GM23248 (cell line): ENCODE measurements around the gene GSTP1. TPM values are rescaled to one million over a fixed set of nuclear protein-coding genes. Genes with fewer than 3 reads are reported as not detected.

Experiments used
- DNase-seq: peaks from one replicate; pipeline ENCODE4 v3.0.0-alpha.2; 2015
- H2AFZ ChIP-seq: fragments of 200-600 bp; sonication (generic); 2 replicates; pipeline ENCODE4 v1.6.1; 2016; ENCODE audit warnings: antibody characterized with exemption
- H3F3A ChIP-seq: fragments of 200-600 bp; sonication (generic); 2 replicates; pipeline ENCODE4 v1.6.1; 2016; ENCODE audit warnings: mild to moderate bottlenecking, antibody characterized with exemption, mixed run types; ENCODE audit not compliant: insufficient read depth
- H3K27ac ChIP-seq: fragments of 200-600 bp; sonication (generic); 2 replicates; pipeline ENCODE4 v1.5.1; 2016; ENCODE audit warnings: mild to moderate bottlenecking
- H3K27me3 ChIP-seq: fragments of 200-600 bp; sonication (generic); replicated peaks from 2 replicates; pipeline ENCODE4 v1.6.1; 2016; ENCODE audit warnings: mild to moderate bottlenecking; ENCODE audit not compliant: insufficient read depth
- H3K36me3 ChIP-seq: fragments of 200-600 bp; sonication (generic); 2 replicates; pipeline ENCODE4 v1.6.1; 2016; ENCODE audit warnings: low read depth, mild to moderate bottlenecking
- H3K4me1 ChIP-seq: fragments of 200-600 bp; sonication (generic); 2 replicates; pipeline ENCODE4 v1.6.1; 2016; ENCODE audit warnings: mild to moderate bottlenecking; ENCODE audit not compliant: insufficient read depth
- H3K4me2 ChIP-seq: fragments of 200-600 bp; sonication (generic); one replicate; pipeline ENCODE4 v1.6.1; 2016; ENCODE audit warnings: mild to moderate bottlenecking; ENCODE audit not compliant: unreplicated experiment
- H3K4me3 ChIP-seq: fragments of 200-600 bp; sonication (generic); 2 replicates; pipeline ENCODE4 v1.5.1; 2016; ENCODE audit warnings: mild to moderate bottlenecking
- H3K79me2 ChIP-seq: fragments of 200-600 bp; sonication (generic); 2 replicates; pipeline ENCODE4 v1.6.1; 2016; ENCODE audit warnings: mild to moderate bottlenecking; ENCODE audit not compliant: insufficient read depth
- H3K9ac ChIP-seq: fragments of 200-600 bp; sonication (generic); 2 replicates; pipeline ENCODE4 v1.6.1; 2016; ENCODE audit warnings: mild to moderate bottlenecking
- H3K9me2 ChIP-seq: fragments of 200-600 bp; sonication (generic); 2 replicates; pipeline ENCODE4 v1.6.1; 2016; ENCODE audit warnings: mixed run types, mild to moderate bottlenecking, moderate library complexity; ENCODE audit not compliant: insufficient read depth
- H3K9me3 ChIP-seq: fragments of 200-600 bp; sonication (generic); one replicate; pipeline ENCODE4 v1.6.1; 2017; ENCODE audit warnings: low read depth
- H4K20me1 ChIP-seq: fragments of 200-600 bp; sonication (generic); 2 replicates; pipeline ENCODE4 v1.6.0; 2016; ENCODE audit not compliant: insufficient read depth
- EZH2 ChIP-seq: fragments of 200-600 bp; sonication (generic); IDR thresholded peaks from 2 replicates; pipeline ENCODE4 v1.6.1; 2018; ENCODE audit warnings: antibody characterized with exemption, mild to moderate bottlenecking; ENCODE audit not compliant: insufficient read depth, poor library complexity, severe bottlenecking
- EZH2phosphoT487 ChIP-seq: fragments of 200-600 bp; sonication (generic); IDR thresholded peaks from 2 replicates; pipeline ENCODE4 v1.6.1; 2018; ENCODE audit warnings: antibody characterized with exemption, moderate library complexity, mild to moderate bottlenecking, low read depth; ENCODE audit not compliant: insufficient read depth
- WGBS, 2 experiments: methylation state at CpG; one replicate each; pipeline ENCODE4 v1.1.6; 2015 to 2017; ENCODE audit warnings: low lambda C conversion rate in 2 of 2, low coverage in 1 of 2; ENCODE audit errors: missing lambda C conversion rate in 2 of 2; 5-methylcytosine and 5-hydroxymethylcytosine counted together
- in situ Hi-C: fragments of 300-500 bp; cut with MboI; formaldehyde crosslinking; loops from 2 replicates; pipeline ENCODE4 v1.15.0; 2020
- polyA plus RNA-seq: library from polyadenylated mRNA; unstranded; fragments of >200 nt; fragmentation: Nextera tagmentation; extraction: Ambion mirVana; gene quantifications from 2 replicates; pipeline ENCODE4 v1.2.1, GENCODE V29; 2016
- total RNA-seq: library from RNA; depleted of rRNA; stranded (reverse); fragments of >200 nt; shearing (Covaris generic); gene quantifications from 2 replicates; pipeline ENCODE4 v1.2.3, GENCODE V29; 2014

The GSTP1 gene
- total and polyA plus RNA-seq, 2 experiments from 2014 or later = 606 to 743 TPM

- Histone ChIP-seq H3F3A (no peaks in the 10 kb centered on the region), H3K27ac (no peak overlapping the region), H3K4me1 (no peaks in the 10 kb centered on the region), H4K20me1 (no peaks in the 10 kb centered on the region), H3K9me2 (no peaks in the 10 kb centered on the region), H3K9me3 (no peaks in the 10 kb centered on the region), H3K9ac (no peak overlapping the region), H3K4me3 (no peak overlapping the region), H3K79me2 (no peaks in the 10 kb centered on the region), H3K4me2 (no peak overlapping the region), H2AFZ (no peak overlapping the region), H3K36me3 (no peaks in the 10 kb centered on the region), H3K27me3 (no peaks in the 10 kb centered on the region; the same call in 1 of the 2 replicates)
- in situ Hi-C loops = no loop called here
- TF ChIP-seq EZH2 = no peak
- WGBS, 2 experiments = 62 to 71% methylated on average over 10 of the region's 10 CpGs
- DNase-seq = no peak
Observed at GRCh38 chr11:67538823-67539505, 44.6 kb upstream of the GSTP1 start.

DNA sequence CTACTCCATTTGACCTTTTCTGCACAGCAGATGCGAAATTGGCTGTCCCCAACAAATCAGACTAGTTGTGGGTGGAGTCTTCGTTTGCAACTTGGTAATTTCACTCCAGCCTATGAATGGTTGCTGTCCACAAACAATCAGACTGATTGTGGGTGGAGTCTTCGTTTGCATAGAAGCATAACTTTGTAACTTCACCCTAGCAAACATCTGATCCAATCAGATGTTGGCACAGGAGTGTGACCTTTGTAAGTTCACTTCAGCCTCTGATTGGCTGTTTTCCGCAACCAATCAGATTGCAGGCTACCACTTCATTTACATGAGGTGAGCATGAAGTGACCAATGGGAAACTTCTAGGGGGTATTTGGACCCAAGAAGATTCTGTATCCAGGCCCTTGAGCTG lies 44.1 kb upstream of the GSTP1 start:
- no peak overlapping the region for H3K4me2 ChIP-seq
- no peaks in the 10 kb centered on the region for H3K9me2 ChIP-seq
- no peak for DNase-seq
- 69 to 71% methylated on average over 4 of the region's 4 CpGs for WGBS, 2 experiments
- H2AFZ ChIP-seq = no peak overlapping the region
- H3K36me3 ChIP-seq = no peaks in the 10 kb centered on the region
- H3K9ac ChIP-seq = no peak overlapping the region
- no peaks in the 10 kb centered on the region for H3K79me2 ChIP-seq
- no peaks in the 10 kb centered on the region; the same call in 1 of the 2 replicates for H3K27me3 ChIP-seq
- H3K4me3 ChIP-seq = no peak overlapping the region
- in situ Hi-C loops = no loop called here
- H3K9me3 ChIP-seq = no peaks in the 10 kb centered on the region
- no peaks in the 10 kb centered on the region for H3K4me1 ChIP-seq
- TF ChIP-seq EZH2phosphoT487 (no peak), EZH2 (no peak)
- no peak overlapping the region for H3K27ac ChIP-seq
- no peaks in the 10 kb centered on the region for H3F3A ChIP-seq
- no peaks in the 10 kb centered on the region for H4K20me1 ChIP-seq

DNA sequence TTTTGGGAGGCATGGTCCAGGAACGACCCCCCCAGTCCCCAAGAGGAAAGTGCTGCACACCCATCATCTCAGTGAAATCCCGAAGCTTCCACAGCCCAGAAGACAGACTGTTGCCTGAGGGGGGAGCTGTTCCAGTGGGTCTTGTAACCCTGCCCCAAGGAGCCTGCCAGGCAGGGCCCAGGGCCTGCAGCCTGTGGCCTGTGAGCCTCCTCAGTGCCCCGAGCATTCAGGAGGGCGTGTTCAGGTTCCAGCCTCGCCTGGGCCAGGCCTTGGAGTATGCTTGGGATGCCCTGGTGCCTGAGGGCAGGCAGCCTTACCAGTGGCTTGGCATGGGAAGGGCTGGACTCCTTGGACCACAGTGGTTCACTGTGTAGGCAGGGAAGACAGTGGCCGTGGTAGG lies 42.4 kb upstream of the GSTP1 start:
- Histone ChIP-seq H3K36me3 (no peaks in the 10 kb centered on the region), H3K4me2 (no peak overlapping the region), H3K4me1 (no peaks in the 10 kb centered on the region), H3F3A (no peaks in the 10 kb centered on the region), H3K4me3 (no peak overlapping the region), H3K27ac (no peak overlapping the region), H3K9me2 (no peaks in the 10 kb centered on the region), H3K27me3 (no peaks in the 10 kb centered on the region; the same call in 1 of the 2 replicates), H3K79me2 (no peaks in the 10 kb centered on the region), H3K9ac (no peak overlapping the region), H4K20me1 (no peaks in the 10 kb centered on the region), H2AFZ (no peak overlapping the region), H3K9me3 (no peaks in the 10 kb centered on the region)
- in situ Hi-C loops = no loop called here
- 62 to 67% methylated on average over 6 of the region's 6 CpGs for WGBS, 2 experiments
- no peak for DNase-seq
- TF ChIP-seq EZH2phosphoT487 = no peak
- no peak for TF ChIP-seq EZH2

GRCh38 chr11:67542169-67542568 lies 41.4 kb upstream of the GSTP1 start:
- H2AFZ ChIP-seq = no peak overlapping the region
- in situ Hi-C loops = no loop called here
- H4K20me1 ChIP-seq = no peaks in the 10 kb centered on the region
- no peak overlapping the region for H3K4me2 ChIP-seq
- 18 to 19% methylated on average over 3 of the region's 3 CpGs for WGBS, 2 experiments
- H3K27me3 ChIP-seq = peaks cover 6% of the 10 kb centered on the region
- H3K9me3 ChIP-seq = no peaks in the 10 kb centered on the region
- no peak overlapping the region for H3K27ac ChIP-seq
- no peak overlapping the region for H3K9ac ChIP-seq
- H3K79me2 ChIP-seq = no peaks in the 10 kb centered on the region
- TF ChIP-seq EZH2 (no peak), EZH2phosphoT487 (no peak)
- H3K4me3 ChIP-seq = no peak overlapping the region
- H3K9me2 ChIP-seq = no peaks in the 10 kb centered on the region
- no peaks in the 10 kb centered on the region for H3K4me1 ChIP-seq
- no peak for DNase-seq
- H3K36me3 ChIP-seq = no peaks in the 10 kb centered on the region
- H3F3A ChIP-seq = no peaks in the 10 kb centered on the region
